GM19239 (cell line): ENCODE results near the gene APOF.
"Not testable (repeated sequence)": the region's sequence is repeated elsewhere in the genome, so short reads cannot be mapped to it uniquely, and the experiment has no call there.

ENCODE experiments used
- DNase-seq: peaks from one replicate; pipeline ENCODE4 v3.0.0; 2011; ENCODE audit warnings: low spot score; ENCODE audit not compliant: insufficient read length
- FAIRE-seq: peaks from 2 replicates; lab custom pipeline; 2011; peaks lifted over from hg19 to GRCh38; lab: Jason Lieb, UNC

Gene APOF

GRCh38 chr12:56362130-56363059 is at the start of gene APOF:
Gene APOF, minus strand, starts transcription at chr12:56362857. Its CDS starts 112 bp downstream, at chr12:56362745.
- FAIRE-seq = no peak
- DNase-seq = no peak

- no peak for DNase-seq
- FAIRE-seq = no peak
Observed at GRCh38 chr12:56411781-56412639, 49.4 kb upstream of the APOF start.

- FAIRE-seq (no peak), DNase-seq (no peak)
Observed at GRCh38 chr12:56410768-56411167, 48.1 kb upstream of the APOF start.

GRCh38 chr12:56408799-56409417 is 46.3 kb upstream of the APOF start:
- no peak for FAIRE-seq
- no peak for DNase-seq

GRCh38 chr12:56404227-56404626 is 41.6 kb upstream of the APOF start:
- not testable (repeated sequence) for FAIRE-seq

GRCh38 chr12:56401612-56402011 is 39.0 kb upstream of the APOF start:
- not testable (repeated sequence) for FAIRE-seq, DNase-seq

More at GRCh38 chr12:56404227-56404626, 41.6 kb upstream of the APOF start:
- DNase-seq = not testable (repeated sequence)

GRCh38 chr12:56401125-56401524 is 38.5 kb upstream of the APOF start:
- FAIRE-seq, DNase-seq: not testable (repeated sequence)

GRCh38 chr12:56399466-56399865 is 36.8 kb upstream of the APOF start:
- not testable (repeated sequence) for DNase-seq, FAIRE-seq

GRCh38 chr12:56398324-56398723 is 35.7 kb upstream of the APOF start:
- FAIRE-seq = no peak

GRCh38 chr12:56392331-56392730 is 29.7 kb upstream of the APOF start:
- FAIRE-seq (no peak), DNase-seq (no peak)

More at GRCh38 chr12:56398324-56398723, 35.7 kb upstream of the APOF start:
- no peak for DNase-seq

- FAIRE-seq = no peak
Observed at GRCh38 chr12:56391721-56392120, 29.1 kb upstream of the APOF start.

GRCh38 chr12:56389412-56389811 is 26.8 kb upstream of the APOF start:
- DNase-seq = no peak
- FAIRE-seq = no peak

More at GRCh38 chr12:56391721-56392120, 29.1 kb upstream of the APOF start:
- no peak for DNase-seq

- DNase-seq = no peak
- FAIRE-seq = no peak
Observed at GRCh38 chr12:56387152-56387736, 24.6 kb upstream of the APOF start.

- FAIRE-seq (no peak), DNase-seq (no peak)
Observed at GRCh38 chr12:56385873-56386272, 23.2 kb upstream of the APOF start.

GRCh38 chr12:56382611-56383010 is 20.0 kb upstream of the APOF start:
- DNase-seq (no peak), FAIRE-seq (no peak)

- FAIRE-seq (no peak), DNase-seq (no peak)
Observed at GRCh38 chr12:56377989-56378316, 15.3 kb upstream of the APOF start.

GRCh38 chr12:56377310-56377988 is 14.8 kb upstream of the APOF start:
- DNase-seq = no peak
- peak; percentile 70 for FAIRE-seq

GRCh38 chr12:56375598-56376434 is 13.2 kb upstream of the APOF start:
- peak; percentile 60 for FAIRE-seq

More at GRCh38 chr12:56375598-56376434, 13.2 kb upstream of the APOF start:
- DNase-seq = no peak
